Gastroesophageal sphincter (tissue), 4 donors: ENCODE results near the gene CCDC179. TPM values are rescaled to one million over a fixed set of nuclear protein-coding genes. Genes with fewer than 3 reads are reported as not detected.

Source experiments
- ATAC-seq: fragments of 150-250 bp; one replicate; pipeline ENCODE4 v1.9.1; 2016; ENCODE audit warnings: mild to moderate bottlenecking, moderate library complexity
- H3K27ac ChIP-seq, 4 donors: fragments of 200-600 bp; sonication (generic) in 3 of 4; 1 replicate in 3 of 4; 2 replicates in 1 of 4; pipeline ENCODE4 v1.5.1; 2016 to 2019
- H3K27me3 ChIP-seq: fragments of 200-600 bp; sonication (generic); one replicate; pipeline ENCODE4 v1.5.1; 2019
- H3K36me3 ChIP-seq, 2 donors: fragments of 200-600 bp; sonication (generic); one replicate each; pipeline ENCODE4 v1.5.1; 2019; ENCODE audit warnings: control low read depth in 1 of 2
- H3K4me1 ChIP-seq, 3 donors: fragments of 200-600 bp; sonication (generic); 1 replicate in 2 of 3; 2 replicates in 1 of 3; pipeline ENCODE4 v1.5.1; 2016 to 2019; ENCODE audit warnings: control low read depth in 2 of 3
- H3K4me3 ChIP-seq, 2 donors: fragments of 200-600 bp; sonication (generic); one replicate each; pipeline ENCODE4 v1.5.1; 2019; ENCODE audit warnings: mild to moderate bottlenecking in 1 of 2, moderate library complexity in 1 of 2
- H3K9me3 ChIP-seq, 3 donors: fragments of 200-600 bp; sonication (generic); one replicate each; pipeline ENCODE4 v1.5.1; 2017 to 2019; ENCODE audit warnings: control low read depth in 2 of 3
- EP300 ChIP-seq: sonication (generic); formaldehyde crosslinking; IDR thresholded peaks from one replicate; pipeline ENCODE4 v1.6.1; 2017; ENCODE audit warnings: antibody characterized with exemption, mild to moderate bottlenecking
- POLR2A ChIP-seq, 2 donors: fragments of 450-650 bp; IDR thresholded peaks; one replicate each; pipeline ENCODE4 v1.6.1; 2017; ENCODE audit warnings: antibody characterized with exemption in 2 of 2, mild to moderate bottlenecking in 2 of 2, moderate library complexity in 1 of 2
- POLR2AphosphoS5 ChIP-seq: sonication (generic); formaldehyde crosslinking; IDR thresholded peaks from one replicate; pipeline ENCODE4 v1.6.1; 2017; ENCODE audit warnings: antibody characterized with exemption
- WGBS, 2 donors: methylation state at CpG; one replicate each; pipeline ENCODE4 v1.1.5; 2018; ENCODE audit warnings: low coverage in 1 of 2; 5-methylcytosine and 5-hydroxymethylcytosine counted together
- total RNA-seq, 4 donors: library from RNA; depleted of rRNA; stranded (reverse); fragments of >200 nt; gene quantifications; one replicate each; pipeline ENCODE4 v1.1.0, GENCODE V29; 2016
- TF ChIP-seq, protein P1 (sequence below), 4 experiments: fragments of 200-600 bp in 2 of 4; fragments of 450-650 bp in 2 of 4; sonication (generic) in 1 of 4; IDR thresholded peaks; one replicate each; pipeline ENCODE4 v1.5.1; 2017 to 2019; ENCODE audit warnings: antibody characterized with exemption in 4 of 4, mild to moderate bottlenecking in 2 of 4, moderate library complexity in 2 of 4

Gene CCDC179
- total RNA-seq, 4 donors from 2014 or later = not detected

DNA sequence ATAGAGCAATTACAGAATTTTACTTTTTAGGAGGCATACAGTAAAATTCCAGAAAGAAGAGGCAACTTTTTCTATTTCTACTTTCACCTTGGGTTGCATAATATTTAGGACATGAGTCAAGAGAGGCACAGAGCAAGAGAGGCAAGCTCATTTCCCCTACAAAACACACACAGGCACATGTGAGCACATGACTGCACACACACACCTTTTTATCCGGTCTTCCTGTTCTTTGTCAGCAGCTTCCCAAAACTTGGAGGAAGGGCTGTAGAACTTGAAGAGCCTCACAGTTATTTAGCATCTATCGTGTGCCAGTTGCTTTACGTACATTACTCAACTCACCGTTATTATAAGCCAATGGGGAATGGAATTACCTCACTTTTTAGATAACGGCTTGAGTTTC is 37.8 kb upstream of the CCDC179 start:
- 77 to 81% methylated on average over 5 of the region's 5 CpGs for WGBS, 2 donors
- Histone ChIP-seq H3K4me3 (no peak overlapping the region), H3K27ac (no peak overlapping the region), H3K36me3 (no peaks in the 10 kb centered on the region), H3K9me3 (no peaks in the 10 kb centered on the region), H3K27me3 (no peaks in the 10 kb centered on the region), H3K4me1 (no peaks in the 10 kb centered on the region)
- ATAC-seq = no peak
- no peak for TF ChIP-seq EP300
- TF ChIP-seq POLR2AphosphoS5 = no peak

DNA sequence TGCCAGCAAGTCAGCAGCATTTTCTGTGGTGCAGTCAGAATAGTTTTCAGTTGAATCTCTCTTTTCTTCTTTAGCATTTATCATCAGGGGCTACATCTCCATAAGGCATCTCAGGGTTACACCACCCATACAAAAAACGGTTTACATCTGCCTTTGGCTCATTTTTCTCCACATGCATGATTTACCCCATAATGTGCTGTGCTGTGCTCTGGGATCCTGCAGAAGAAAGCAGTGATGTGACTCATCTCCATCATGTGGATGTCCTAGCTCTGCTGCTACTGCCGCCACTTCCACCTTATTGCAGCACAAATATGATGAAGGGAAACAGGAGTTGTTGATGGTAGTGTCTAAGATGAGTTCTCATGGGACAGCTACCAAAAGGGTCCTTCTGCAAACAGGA is 30.0 kb upstream of the CCDC179 start:
- Histone ChIP-seq H3K27ac (no peak overlapping the region), H3K4me1 (no peaks in the 10 kb centered on the region), H3K27me3 (no peaks in the 10 kb centered on the region), H3K9me3 (no peaks in the 10 kb centered on the region), H3K4me3 (no peak overlapping the region), H3K36me3 (no peaks in the 10 kb centered on the region)
- ATAC-seq = no peak
- TF ChIP-seq POLR2A (IDR thresholded peaks at IDR 0.05) (no peak), EP300 (no peak), POLR2AphosphoS5 (no peak)
- TF ChIP-seq, protein P1, sequence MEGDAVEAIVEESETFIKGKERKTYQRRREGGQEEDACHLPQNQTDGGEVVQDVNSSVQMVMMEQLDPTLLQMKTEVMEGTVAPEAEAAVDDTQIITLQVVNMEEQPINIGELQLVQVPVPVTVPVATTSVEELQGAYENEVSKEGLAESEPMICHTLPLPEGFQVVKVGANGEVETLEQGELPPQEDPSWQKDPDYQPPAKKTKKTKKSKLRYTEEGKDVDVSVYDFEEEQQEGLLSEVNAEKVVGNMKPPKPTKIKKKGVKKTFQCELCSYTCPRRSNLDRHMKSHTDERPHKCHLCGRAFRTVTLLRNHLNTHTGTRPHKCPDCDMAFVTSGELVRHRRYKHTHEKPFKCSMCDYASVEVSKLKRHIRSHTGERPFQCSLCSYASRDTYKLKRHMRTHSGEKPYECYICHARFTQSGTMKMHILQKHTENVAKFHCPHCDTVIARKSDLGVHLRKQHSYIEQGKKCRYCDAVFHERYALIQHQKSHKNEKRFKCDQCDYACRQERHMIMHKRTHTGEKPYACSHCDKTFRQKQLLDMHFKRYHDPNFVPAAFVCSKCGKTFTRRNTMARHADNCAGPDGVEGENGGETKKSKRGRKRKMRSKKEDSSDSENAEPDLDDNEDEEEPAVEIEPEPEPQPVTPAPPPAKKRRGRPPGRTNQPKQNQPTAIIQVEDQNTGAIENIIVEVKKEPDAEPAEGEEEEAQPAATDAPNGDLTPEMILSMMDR (IDR thresholded peaks at IDR 0.05) = no peak
- 59 to 81% methylated on average over 2 of the region's 2 CpGs for WGBS, 2 donors

DNA sequence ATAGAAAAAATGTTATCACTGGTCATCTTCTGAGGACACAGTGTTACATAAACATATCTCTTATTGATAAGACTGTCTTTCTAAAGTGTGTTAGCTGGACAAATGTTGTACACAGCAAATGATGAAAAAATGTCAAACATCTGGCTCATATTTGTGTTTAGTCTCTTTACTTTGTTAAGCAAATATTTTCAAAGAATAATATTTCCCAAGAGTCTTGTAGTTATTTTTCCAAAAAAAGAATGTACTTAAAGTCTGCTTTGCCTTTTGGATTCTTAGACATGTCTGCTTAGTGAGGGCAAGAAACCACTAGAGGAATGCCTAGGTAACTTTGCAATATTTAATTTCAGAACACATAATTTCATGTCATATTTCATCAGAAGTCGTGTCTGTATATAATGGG is 23.9 kb upstream of the CCDC179 start:
- H3K27ac ChIP-seq = no peak overlapping the region
- TF ChIP-seq POLR2AphosphoS5 (no peak), POLR2A (IDR thresholded peaks at IDR 0.05) (no peak)
- no peaks in the 10 kb centered on the region for H3K27me3 ChIP-seq
- H3K4me3 ChIP-seq = no peak overlapping the region
- no peak for ATAC-seq
- 38 to 60% methylated on average over 1 of the region's 1 CpG for WGBS, 2 donors
- no peaks in the 10 kb centered on the region for H3K4me1 ChIP-seq
- no peaks in the 10 kb centered on the region for H3K36me3 ChIP-seq
- no peaks in the 10 kb centered on the region for H3K9me3 ChIP-seq

DNA sequence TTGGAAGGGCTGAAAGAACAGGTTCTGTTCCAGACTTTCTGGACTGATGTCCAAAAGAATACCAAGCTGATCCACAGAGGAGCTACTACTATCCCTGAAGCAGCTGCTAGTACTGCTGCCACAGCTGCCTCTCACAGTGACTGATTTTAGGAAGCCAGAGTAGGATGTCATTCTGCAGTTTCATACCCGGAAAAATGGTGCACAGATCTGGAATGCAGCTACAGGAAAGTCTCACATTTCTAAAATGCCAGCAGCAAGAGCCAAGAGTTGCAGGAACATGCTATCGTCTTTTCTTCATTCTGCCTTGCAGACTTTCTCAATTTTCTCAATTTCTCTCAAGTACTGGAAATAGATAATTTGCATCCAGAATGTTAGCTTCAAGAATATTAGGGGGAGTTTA is 19.4 kb upstream of the CCDC179 start:
- WGBS, 2 donors = 18 to 39% methylated on average over 2 of the region's 2 CpGs
- TF ChIP-seq POLR2AphosphoS5 (no peak), POLR2A (IDR thresholded peaks at IDR 0.05) (no peak), EP300 (no peak)
- TF ChIP-seq, protein P1 (IDR thresholded peaks at IDR 0.05) = no peak
- Histone ChIP-seq H3K4me1 (no peaks in the 10 kb centered on the region), H3K27me3 (no peaks in the 10 kb centered on the region), H3K36me3 (no peaks in the 10 kb centered on the region), H3K27ac (no peak overlapping the region), H3K9me3 (no peaks in the 10 kb centered on the region), H3K4me3 (no peak overlapping the region)
- ATAC-seq = no peak

DNA sequence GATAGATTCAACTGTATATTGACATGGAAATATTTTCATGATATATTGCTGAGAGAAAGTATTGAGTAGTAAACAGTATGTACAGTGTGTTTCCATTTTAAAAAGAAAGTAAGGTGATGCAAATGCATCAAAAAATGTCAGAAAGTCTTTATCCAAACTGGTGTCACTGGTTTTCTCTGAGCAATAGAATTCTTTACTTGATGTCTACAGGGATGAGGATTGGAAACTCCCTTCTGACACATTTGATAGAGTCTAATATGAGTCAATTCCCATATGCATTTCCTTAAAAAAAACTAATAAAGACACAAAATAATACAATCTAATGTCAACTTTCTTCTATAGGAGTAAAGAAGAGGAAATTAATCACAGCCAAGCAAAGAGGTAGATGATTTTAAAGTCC is 18.3 kb upstream of the CCDC179 start:
- no peak for ATAC-seq
- no peaks in the 10 kb centered on the region for H3K36me3 ChIP-seq
- no peak overlapping the region for H3K27ac ChIP-seq
- H3K9me3 ChIP-seq = no peaks in the 10 kb centered on the region
- H3K4me3 ChIP-seq = no peak overlapping the region
- no peaks in the 10 kb centered on the region for H3K27me3 ChIP-seq
- no peaks in the 10 kb centered on the region for H3K4me1 ChIP-seq
- TF ChIP-seq, protein P1 (IDR thresholded peaks at IDR 0.05) = no peak
- TF ChIP-seq POLR2A (IDR thresholded peaks at IDR 0.05) (no peak), EP300 (no peak), POLR2AphosphoS5 (no peak)

DNA sequence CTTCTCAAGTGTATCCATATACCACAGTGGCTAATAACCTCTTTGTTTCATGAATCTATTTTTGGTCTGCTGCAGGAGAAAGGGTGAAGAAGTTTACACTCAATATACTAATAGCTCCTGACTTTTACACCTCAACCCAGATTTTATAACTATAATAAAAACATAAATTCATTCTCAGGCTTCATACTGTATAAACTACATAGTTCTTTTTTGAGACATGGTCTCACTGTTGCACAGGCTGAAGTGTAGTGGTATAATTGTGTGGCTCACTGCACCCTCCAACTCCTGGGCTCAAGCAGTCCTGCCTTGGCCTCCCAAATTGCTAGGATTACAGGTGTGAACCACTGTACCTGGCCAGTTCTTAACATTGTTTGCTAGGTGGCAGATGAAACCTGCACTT is 17.8 kb upstream of the CCDC179 start:
- H3K36me3 ChIP-seq = no peaks in the 10 kb centered on the region
- H3K27me3 ChIP-seq = no peaks in the 10 kb centered on the region
- H3K4me1 ChIP-seq = no peaks in the 10 kb centered on the region
- TF ChIP-seq POLR2A (IDR thresholded peaks at IDR 0.05) (no peak), EP300 (no peak), POLR2AphosphoS5 (no peak)
- TF ChIP-seq, protein P1 (IDR thresholded peaks at IDR 0.05) = no peak
- no peak overlapping the region for H3K27ac ChIP-seq
- H3K4me3 ChIP-seq = no peak overlapping the region
- no peaks in the 10 kb centered on the region for H3K9me3 ChIP-seq
- ATAC-seq = no peak
